HG02870 (cell line): Measurements from ENCODE around the gene PRKCA.
A peak's percentile ranks its signal among the peaks of the same experiment; 100 is the strongest.
"Not testable (repeated sequence)": the region's sequence is repeated elsewhere in the genome, so short reads cannot be mapped to it uniquely, and the experiment has no call there.

Experiments
- ATAC-seq: cut with Tn5 transposase; IDR thresholded peaks from one replicate; pipeline ENCODE4 v1.9.1; 2021; ENCODE audit warnings: mild to moderate bottlenecking, moderate library complexity; ENCODE audit not compliant: unreplicated experiment

The PRKCA gene

GRCh38 chr17:66287911-66288310 is 14.5 kb upstream of the PRKCA start:
- no peak for ATAC-seq

GRCh38 chr17:66290101-66290722 is 12.2 kb upstream of the PRKCA start:
- no peak for ATAC-seq

- ATAC-seq: no peak
These were observed 10.1 kb upstream of the PRKCA start for GRCh38 chr17:66292353-66292752.

GRCh38 chr17:66296289-66296725 is 6.1 kb upstream of the PRKCA start:
- ATAC-seq: no peak

- ATAC-seq: not testable (repeated sequence)
These were observed 5.0 kb upstream of the PRKCA start for GRCh38 chr17:66297443-66297842.

GRCh38 chr17:66299711-66300110 is 2.7 kb upstream of the PRKCA start:
- no peak for ATAC-seq

GRCh38 chr17:66300956-66301355 is 1.5 kb upstream of the PRKCA start:
- no peak for ATAC-seq

- ATAC-seq: no peak
These were observed 998 bp upstream of the PRKCA start for GRCh38 chr17:66301367-66301863.

GRCh38 chr17:66302761-66303626 is 581 bp downstream of the PRKCA start:
- ATAC-seq: peak; percentile 26

- ATAC-seq: no peak
These were observed 2.1 kb downstream of the PRKCA start for GRCh38 chr17:66304304-66305174.

- no peak for ATAC-seq
These were observed 4.0 kb downstream of the PRKCA start for GRCh38 chr17:66306446-66306845.

GRCh38 chr17:66307257-66307656 is 4.8 kb downstream of the PRKCA start:
- no peak for ATAC-seq

GRCh38 chr17:66308856-66309255 is 6.4 kb downstream of the PRKCA start:
- no peak for ATAC-seq

GRCh38 chr17:66309793-66310192 is 7.4 kb downstream of the PRKCA start:
- no peak for ATAC-seq

GRCh38 chr17:66310528-66311148 is 8.2 kb downstream of the PRKCA start:
- no peak for ATAC-seq

- no peak for ATAC-seq
These were observed 10.5 kb downstream of the PRKCA start for GRCh38 chr17:66312912-66313311.

GRCh38 chr17:66313325-66313724 is 10.9 kb downstream of the PRKCA start:
- ATAC-seq: no peak

- no peak for ATAC-seq
These were observed 11.7 kb downstream of the PRKCA start for GRCh38 chr17:66313995-66314659.

- no peak for ATAC-seq
These were observed 15.2 kb downstream of the PRKCA start for GRCh38 chr17:66317629-66318028.

GRCh38 chr17:66319226-66319625 is 16.8 kb downstream of the PRKCA start:
- no peak for ATAC-seq
